ENCODE results near the gene D2HGDH.

Gene D2HGDH

GRCh38 chr2:241734467-241735208, at the start of gene D2HGDH:
D2HGDH (plus strand) TSS chr2:241734630; CDS start chr2:241735225, 595 bp downstream.
- in situ Hi-C loops (cut with HindIII; ENCODE audit: low sequenced_read_pairs) = no loop called here
- TF ChIP-seq CTCF (IDR thresholded peaks at IDR 0.05; ENCODE audit: low read depth, low read length, missing control alignments) = no peak
- H3K4me3 ChIP-seq (ENCODE audit: low read depth, low read length) = peak within 1 kb of the TSS; percentile 77
- peak; percentile 35 for DNase-seq (ENCODE audit: low read depth)

GRCh38 chr2:241686324-241686649, 48.1 kb upstream of the D2HGDH start:
- DNase-seq (ENCODE audit: low read depth) = no peak
- in situ Hi-C loops (cut with HindIII; ENCODE audit: low sequenced_read_pairs) = no loop called here
- peak overlapping the region; percentile 66 for H3K4me3 ChIP-seq (ENCODE audit: low read depth, low read length)
- TF ChIP-seq CTCF (IDR thresholded peaks at IDR 0.05; ENCODE audit: low read depth, low read length, missing control alignments) = no peak

- in situ Hi-C loops (cut with HindIII; ENCODE audit: low sequenced_read_pairs) = no loop called here
- H3K4me3 ChIP-seq (ENCODE audit: low read depth, low read length) = peak within 1 kb of the TSS; percentile 66
- DNase-seq (ENCODE audit: low read depth) = peak; percentile 82
- no peak for TF ChIP-seq CTCF (IDR thresholded peaks at IDR 0.05; ENCODE audit: low read depth, low read length, missing control alignments)
These were observed 47.6 kb upstream of the D2HGDH start, which contains the start of gene DTYMK for GRCh38 chr2:241686650-241687425. DTYMK (minus strand) TSS chr2:241686815; CDS start chr2:241686783, 32 bp downstream.

- no peak for TF ChIP-seq CTCF (IDR thresholded peaks at IDR 0.05; ENCODE audit: low read depth, low read length, missing control alignments)
- no peak for DNase-seq (ENCODE audit: low read depth)
- H3K4me3 ChIP-seq (ENCODE audit: low read depth, low read length) = no peak overlapping the region
- in situ Hi-C loops (cut with HindIII; ENCODE audit: low sequenced_read_pairs) = no loop called here
These were observed 45.1 kb upstream of the D2HGDH start for GRCh38 chr2:241689306-241689705.

- in situ Hi-C loops (cut with HindIII; ENCODE audit: low sequenced_read_pairs) = no loop called here
- H3K4me3 ChIP-seq (ENCODE audit: low read depth, low read length) = no peak overlapping the region
- no peak for DNase-seq (ENCODE audit: low read depth)
- no peak for TF ChIP-seq CTCF (IDR thresholded peaks at IDR 0.05; ENCODE audit: low read depth, low read length, missing control alignments)
These were observed 44.2 kb upstream of the D2HGDH start for GRCh38 chr2:241690202-241690717.

- no peak overlapping the region for H3K4me3 ChIP-seq (ENCODE audit: low read depth, low read length)
- TF ChIP-seq CTCF (IDR thresholded peaks at IDR 0.05; ENCODE audit: low read depth, low read length, missing control alignments) = no peak
- DNase-seq (ENCODE audit: low read depth) = no peak
- in situ Hi-C loops (cut with HindIII; ENCODE audit: low sequenced_read_pairs) = no loop called here
These were observed 42.0 kb upstream of the D2HGDH start for GRCh38 chr2:241692448-241692847.
